OCI-M1 (cell line): ENCODE data around the gene HCAR1.
"Not testable (repeated sequence)": the region's sequence is repeated elsewhere in the genome, so short reads cannot be mapped to it uniquely, and the experiment has no call there.

Source experiments
- DNase-seq: peaks from one replicate; lab custom pipeline; 2025; lab: John Stamatoyannopoulos, UW

HCAR1 gene

GRCh38 chr12:122721057-122721545, 9.5 kb downstream of the HCAR1 start:
- DNase-seq = no peak

GRCh38 chr12:122716658-122717057, 14.0 kb downstream of the HCAR1 start, which contains the start of gene HCAR3:
Gene HCAR3, minus strand, starts transcription at chr12:122716811. Its CDS starts 74 bp downstream, at chr12:122716737.
- DNase-seq = not testable (repeated sequence)

GRCh38 chr12:122715211-122715610, 15.4 kb downstream of the HCAR1 start:
- DNase-seq = not testable (repeated sequence)

- not testable (repeated sequence) for DNase-seq
These were observed 17.0 kb downstream of the HCAR1 start for GRCh38 chr12:122713491-122714188.

- DNase-seq = peak; percentile 58
These were observed 19.4 kb downstream of the HCAR1 start for GRCh38 chr12:122711266-122711665.

GRCh38 chr12:122710341-122710740, 20.3 kb downstream of the HCAR1 start:
- not testable (repeated sequence) for DNase-seq

GRCh38 chr12:122709287-122709686, 21.4 kb downstream of the HCAR1 start:
- DNase-seq = not testable (repeated sequence)

GRCh38 chr12:122703841-122704240, 26.8 kb downstream of the HCAR1 start:
- not testable (repeated sequence) for DNase-seq

- not testable (repeated sequence) for DNase-seq
These were observed 27.6 kb downstream of the HCAR1 start, which contains the start of gene HCAR2 for GRCh38 chr12:122702890-122703611. Gene HCAR2, minus strand, starts transcription at chr12:122703357. Its CDS starts 74 bp downstream, at chr12:122703283.

- DNase-seq = not testable (repeated sequence)
These were observed 29.2 kb downstream of the HCAR1 start for GRCh38 chr12:122701481-122701880.

- not testable (repeated sequence) for DNase-seq
These were observed 30.5 kb downstream of the HCAR1 start for GRCh38 chr12:122700038-122700710.

- DNase-seq = not testable (repeated sequence)
These were observed 33.7 kb downstream of the HCAR1 start for GRCh38 chr12:122696922-122697321.

- DNase-seq = peak; percentile 36
These were observed 39.1 kb downstream of the HCAR1 start for GRCh38 chr12:122691566-122691965.

- no peak for DNase-seq
These were observed 42.4 kb downstream of the HCAR1 start for GRCh38 chr12:122688291-122688690.

GRCh38 chr12:122687086-122687485, 43.6 kb downstream of the HCAR1 start:
- no peak for DNase-seq

- DNase-seq = no peak
These were observed 44.1 kb downstream of the HCAR1 start for GRCh38 chr12:122686538-122686937.

GRCh38 chr12:122684297-122684813, 46.3 kb downstream of the HCAR1 start:
- DNase-seq = no peak

GRCh38 chr12:122681814-122682213, 48.8 kb downstream of the HCAR1 start:
- DNase-seq = peak; percentile 21

- not testable (repeated sequence) for DNase-seq
These were observed 49.7 kb downstream of the HCAR1 start for GRCh38 chr12:122680989-122681388.

- not testable (repeated sequence) for DNase-seq
These were observed 53.9 kb downstream of the HCAR1 start for GRCh38 chr12:122676781-122677180.
